Renal cortical epithelial cell (primary cell): ENCODE results near the gene KYNU. TPM values are rescaled to one million over a fixed set of nuclear protein-coding genes. Genes with fewer than 3 reads are reported as not detected.
A peak's percentile ranks its signal among the peaks of the same experiment; 100 is the strongest.
"Not testable (repeated sequence)": the region's sequence is repeated elsewhere in the genome, so short reads cannot be mapped to it uniquely, and the experiment has no call there.

ENCODE experiments used
- DNase-seq: peaks from one replicate; pipeline ENCODE4 v3.0.0-alpha.2; 2011; ENCODE audit warnings: low read depth
- total RNA-seq: library from RNA; depleted of rRNA; stranded (reverse); fragments of >200 nt; gene quantifications from 2 replicates; pipeline ENCODE4 v1.2.3, GENCODE V29; 2014

The KYNU gene
- 1.6 and 6.1 TPM in 2 replicates for total RNA-seq

DNA sequence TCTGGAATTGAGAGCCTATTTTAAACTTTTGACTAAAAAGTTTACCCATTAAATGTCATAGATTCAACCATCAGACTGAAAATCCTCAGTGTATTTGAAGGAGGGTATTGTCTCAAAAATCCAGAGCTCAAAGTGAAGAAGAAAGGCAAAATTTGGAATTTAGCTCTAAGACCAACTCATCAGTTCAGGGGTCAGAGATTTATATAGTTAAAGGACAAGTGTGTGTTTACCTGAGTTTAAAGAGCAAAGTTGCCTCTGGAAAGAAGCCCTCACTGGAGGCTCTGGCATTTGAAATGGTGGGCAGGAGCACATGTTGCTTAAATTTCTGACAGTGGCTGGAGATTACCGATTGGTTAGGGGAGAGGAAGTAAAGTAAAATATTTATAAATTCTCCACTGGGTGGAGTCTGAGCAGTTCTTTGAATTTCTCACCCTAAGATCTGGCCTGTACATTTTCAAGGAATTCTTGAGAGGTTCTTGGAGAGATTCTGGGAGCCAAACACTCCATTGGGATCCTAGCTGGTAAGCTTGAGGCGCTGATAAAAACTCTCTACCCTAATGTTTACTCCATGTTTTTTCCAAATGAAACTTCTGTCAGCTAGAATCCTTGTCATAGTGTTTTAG is at the start of gene KYNU:
KYNU (plus strand) TSS at position 449 of the 623 bp plus-strand sequence. CDS start 7,704 bp downstream, outside the sequence.
- DNase-seq: peak; percentile 65

DNA sequence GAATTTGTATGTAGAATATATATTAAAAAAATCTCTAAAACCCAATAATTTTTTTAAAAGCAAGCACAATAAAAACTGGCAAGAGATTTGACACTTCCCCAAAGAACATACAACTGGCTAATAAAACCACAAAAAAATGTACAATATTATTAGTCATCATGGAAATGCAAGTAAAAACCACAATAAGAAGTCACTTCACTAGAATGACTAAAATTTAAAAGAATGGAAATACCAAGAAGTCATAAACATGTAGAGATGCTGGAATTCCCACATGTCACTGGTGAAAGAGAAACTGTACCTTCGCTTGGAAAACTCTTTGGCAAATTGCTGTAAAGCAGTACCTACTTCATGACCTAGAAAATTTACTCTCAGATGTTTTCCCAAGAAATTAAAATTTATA is 43.4 kb upstream of the KYNU start:
- peak; percentile 25 for DNase-seq

DNA sequence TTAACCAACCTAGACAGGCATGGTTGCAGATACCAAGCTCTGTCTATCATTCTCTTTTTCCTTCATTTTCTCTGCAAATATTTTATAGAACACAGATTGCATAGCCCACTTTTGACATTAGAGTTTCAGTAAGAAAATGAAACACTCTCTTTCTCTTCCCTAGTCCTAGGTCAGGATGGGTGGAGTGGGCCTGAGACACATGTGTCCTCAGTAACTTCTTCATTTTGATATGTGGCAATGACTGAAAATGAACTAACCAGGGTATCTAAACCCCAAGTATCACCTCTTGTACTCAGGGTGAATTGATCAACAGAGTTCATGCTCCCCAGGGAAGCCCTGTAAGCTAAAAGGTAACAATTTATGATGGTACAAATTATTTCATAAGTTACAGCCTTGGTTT is 37.0 kb upstream of the KYNU start:
- DNase-seq: no peak

DNA sequence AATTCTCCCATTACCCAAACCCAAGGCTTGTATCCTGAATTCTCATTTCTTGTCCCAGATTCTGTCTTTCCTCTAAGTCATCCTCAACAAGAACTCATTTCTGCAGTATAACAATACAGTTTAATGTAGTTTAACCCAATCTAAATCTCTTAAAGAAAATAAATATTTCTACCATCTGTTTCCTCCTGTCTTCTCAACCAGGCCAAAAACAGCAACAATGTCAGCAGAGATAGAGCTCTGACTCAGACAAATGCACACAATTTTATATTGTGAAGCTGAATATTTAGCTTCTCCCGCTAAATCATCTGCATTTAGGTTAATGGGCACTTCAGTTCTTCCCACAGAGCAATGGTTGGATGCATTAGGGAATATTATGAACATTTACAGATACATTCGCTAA is 35.7 kb upstream of the KYNU start:
- no peak for DNase-seq

DNA sequence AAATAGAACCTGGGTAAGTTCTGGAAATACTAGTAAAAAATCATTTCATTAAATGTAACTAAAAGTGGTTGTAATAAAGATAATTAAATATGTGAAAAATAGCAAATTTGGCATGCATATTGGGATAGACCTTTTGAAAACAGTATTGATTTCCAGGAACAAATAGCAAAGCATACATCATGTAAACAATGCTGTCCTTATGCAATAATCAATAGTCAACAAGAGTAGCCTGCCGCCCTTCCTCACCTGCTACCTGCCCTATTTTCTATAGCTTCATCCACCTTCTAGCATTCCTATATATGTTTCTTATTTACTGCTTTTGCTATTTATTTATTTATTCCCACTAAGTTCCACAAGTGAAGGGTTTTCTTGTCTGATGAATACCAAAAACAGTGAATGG is 35.1 kb upstream of the KYNU start:
- DNase-seq: no peak

DNA sequence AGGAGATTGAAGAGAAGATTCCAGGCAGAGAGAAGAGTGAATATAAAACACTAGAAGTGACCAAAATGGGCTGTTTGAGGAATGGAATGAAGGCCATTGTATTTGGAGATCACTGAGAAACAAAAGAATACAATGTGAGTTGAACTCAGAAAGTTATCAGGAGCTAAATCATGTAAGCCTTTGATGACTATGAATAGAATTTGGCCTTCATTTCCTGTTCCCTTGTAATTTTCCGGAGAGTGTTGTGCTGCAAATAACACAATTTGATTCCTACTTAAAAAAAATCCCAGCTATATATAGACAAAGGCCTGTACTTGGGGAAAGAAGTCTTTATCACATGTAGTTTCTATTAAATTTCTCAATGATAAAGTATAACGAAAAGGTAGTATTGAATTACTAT is 33.7 kb upstream of the KYNU start:
- DNase-seq: no peak

DNA sequence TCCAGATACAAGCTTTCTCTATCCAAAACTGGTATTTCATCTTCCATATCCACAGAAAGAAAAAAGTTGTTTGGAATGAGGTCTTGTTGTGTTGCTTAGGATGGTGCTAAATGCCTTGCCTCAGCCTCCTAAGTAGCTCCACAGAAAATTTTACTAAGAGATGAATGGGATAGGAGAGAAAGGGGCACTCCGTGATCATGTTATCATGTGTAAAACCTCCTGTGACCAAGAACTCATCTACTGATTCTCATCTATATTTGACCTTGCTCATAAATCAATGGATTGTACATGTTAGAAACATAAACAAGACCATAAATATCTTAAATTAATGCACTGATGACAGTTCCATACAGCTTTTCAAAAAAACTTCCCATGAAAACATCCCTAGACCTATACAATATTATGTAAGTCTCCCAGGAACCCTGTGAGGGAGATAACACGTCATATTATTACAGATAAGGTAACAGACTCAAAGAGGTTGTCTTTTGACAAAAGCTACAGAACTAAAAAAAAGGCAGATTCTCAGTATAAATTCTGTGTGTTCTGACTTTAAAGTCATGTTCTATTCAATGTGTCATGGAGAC is 29.3 kb upstream of the KYNU start:
- no peak for DNase-seq

DNA sequence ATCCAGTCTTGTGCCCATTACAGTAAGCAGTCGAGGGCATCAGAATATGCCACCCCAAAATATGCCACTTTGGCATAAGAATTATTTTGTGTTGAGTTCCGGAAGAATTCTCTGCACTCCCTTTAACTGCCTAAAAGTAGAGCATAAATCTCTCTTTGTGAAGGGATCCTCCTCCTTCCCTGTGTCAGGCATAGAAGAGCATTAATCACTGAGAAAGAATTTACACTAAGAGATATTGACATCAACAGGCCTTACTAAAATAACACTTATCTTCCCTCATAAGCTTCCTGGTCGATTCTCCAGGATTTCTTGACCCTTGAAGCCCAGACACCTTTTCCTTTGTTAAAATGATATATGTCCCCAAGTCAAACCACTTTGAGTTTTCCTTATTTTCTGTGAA is 27.6 kb upstream of the KYNU start:
- DNase-seq: no peak

DNA sequence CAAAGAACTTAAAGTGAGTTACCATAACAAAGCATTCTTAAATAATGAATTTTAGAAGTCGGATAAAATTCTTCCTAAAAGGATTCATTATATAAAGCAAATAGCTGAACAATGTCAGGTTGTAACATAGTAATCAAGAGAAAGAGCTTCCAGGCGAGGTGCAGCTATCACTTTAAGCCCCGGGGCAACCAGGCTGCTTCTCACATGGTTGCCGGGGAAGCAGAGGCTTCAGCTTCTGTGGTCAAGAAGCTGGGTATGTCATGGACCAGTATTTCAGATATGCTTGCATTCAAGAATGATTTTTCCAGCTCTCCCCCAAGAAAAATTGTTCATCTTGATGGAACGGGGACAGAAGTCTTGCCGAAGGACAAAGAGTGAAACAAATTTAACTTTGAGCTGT is 23.6 kb upstream of the KYNU start:
- no peak for DNase-seq

DNA sequence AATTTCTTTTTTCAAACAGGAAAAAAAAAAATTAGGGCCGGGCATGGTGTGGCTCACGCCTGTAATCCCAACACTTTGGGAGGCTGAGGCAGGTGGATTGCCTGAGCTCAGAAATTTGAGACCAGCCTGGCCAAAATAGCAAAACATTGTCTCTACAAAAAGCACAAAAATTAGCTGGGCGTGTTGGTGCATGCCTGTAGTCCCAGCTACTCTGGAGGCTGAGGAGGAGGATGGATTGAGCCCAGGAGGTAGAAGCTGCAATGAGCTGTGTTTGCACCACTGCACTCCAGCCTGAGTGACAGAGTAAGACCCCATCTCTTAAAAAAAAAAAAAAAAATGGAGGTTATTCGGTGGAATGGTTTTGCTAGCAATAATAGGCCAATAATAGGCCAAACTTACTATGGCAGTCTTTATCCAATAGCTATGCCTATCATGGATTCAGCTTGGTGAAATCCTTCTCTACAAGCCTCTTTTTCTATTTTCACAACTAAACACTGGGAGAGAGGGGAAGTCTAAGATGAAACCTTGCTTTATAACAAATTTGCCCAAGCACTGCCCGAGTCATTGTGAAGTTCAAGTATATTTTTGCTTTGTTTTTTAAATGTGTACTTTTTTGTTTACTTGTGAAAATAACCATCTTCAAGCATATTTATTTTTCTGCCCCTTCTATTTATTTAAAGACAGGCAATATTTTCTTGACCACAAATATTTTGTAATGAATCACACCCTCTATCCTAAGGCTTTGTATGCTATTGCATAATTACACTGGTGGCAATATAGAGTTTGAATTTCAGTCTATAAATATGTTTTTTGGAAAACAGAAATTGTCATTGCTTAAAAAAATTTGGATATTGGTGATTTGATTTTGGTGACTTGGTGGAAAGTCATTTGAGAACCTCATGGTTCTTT is 20.0 kb upstream of the KYNU start:
- DNase-seq: no peak

DNA sequence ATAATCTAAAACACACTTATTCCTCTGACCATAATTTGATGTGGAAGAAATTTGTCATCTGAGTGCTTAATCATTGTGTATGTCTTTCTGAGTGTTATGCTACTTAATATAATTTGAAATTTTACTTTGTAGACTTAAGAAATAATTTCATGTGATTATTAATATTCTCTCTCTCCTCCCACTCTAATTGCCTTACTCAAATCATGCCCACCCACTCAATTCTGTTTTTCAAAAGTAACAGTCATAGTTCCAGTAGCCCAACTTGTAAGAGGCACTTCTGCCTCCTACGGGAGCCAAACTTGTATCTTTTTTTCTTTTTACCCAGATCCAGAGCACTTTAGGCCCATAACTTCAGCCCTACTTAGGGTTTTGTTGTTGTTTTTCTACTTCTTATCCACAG is 18.5 kb upstream of the KYNU start:
- DNase-seq: no peak

DNA sequence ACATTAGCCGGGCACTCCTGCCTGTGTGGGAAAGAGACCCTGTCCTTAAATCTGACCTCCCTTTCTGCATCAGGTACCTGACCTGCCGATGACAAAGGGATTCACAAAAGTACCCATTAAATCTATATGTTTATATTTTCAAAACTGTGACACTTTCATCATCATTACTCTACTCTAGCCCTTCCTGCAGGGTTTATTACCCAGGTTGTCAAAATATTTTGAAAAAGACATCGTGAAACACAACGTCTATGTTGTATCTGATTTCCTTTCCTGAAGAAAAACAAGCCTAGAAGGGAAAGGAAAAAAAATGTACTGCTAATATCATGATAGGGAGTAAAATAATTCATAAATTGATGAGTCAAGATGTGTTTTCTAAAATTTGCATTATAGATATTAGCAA is 15.2 kb upstream of the KYNU start:
- no peak for DNase-seq

DNA sequence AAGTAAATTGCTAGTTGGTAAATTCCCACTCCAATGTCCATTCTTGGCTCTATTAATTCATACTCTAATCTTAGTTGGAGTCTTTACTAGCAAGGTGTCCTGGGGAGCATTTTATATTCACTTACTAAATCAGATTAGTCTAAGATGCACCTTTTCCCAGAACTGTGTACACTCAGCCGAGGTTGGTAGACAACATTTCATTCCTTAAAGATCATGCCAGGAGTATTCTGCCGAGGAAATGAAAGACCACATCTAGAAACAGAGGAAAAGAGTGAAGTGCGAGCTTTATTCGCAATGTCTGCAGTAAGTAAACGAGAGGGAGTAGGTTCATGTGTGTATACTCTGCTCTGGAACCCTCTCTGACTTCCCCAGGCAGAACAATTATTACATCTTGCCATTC is 14.6 kb upstream of the KYNU start:
- DNase-seq: no peak

DNA sequence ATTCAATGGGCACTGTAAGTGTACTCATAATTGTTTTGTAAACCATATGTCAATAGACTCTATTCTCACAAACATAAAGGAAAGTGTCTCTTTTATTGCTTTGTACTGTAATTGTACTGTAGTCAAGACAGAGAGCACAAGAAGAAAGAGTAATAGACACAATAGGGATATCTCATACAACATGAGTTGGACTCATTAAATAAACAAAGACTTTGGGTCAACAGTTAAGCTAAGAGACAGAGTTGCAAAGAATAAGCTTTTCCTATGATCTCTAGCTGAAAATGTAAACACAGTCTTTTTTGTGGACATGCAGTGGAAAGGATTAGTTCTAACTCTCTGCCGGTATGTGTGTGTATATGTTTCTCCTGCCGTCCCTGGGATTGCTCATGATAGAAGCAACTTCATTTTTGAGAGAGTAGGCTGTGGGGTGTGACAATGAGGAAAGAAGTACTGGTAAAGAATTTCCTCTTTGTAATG is 13.9 kb upstream of the KYNU start:
- no peak for DNase-seq

DNA sequence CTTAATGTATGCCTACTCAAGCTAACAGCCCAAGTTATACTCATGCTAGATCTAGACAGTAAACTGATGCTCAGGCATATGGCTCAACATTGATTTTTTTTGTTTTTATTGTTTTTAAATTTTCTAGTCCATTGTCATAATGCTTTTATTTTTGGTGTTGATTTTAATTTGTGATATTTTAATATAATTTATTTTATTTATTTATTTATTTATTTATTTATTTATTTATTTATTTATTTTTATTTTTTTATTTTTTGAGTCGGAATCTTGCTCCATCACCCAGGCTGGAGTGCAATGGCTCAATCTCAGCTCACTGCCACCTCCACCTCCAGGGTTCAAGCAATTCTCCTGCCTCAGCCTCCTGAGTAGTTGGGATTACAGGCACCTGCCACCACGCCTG is 12.9 kb upstream of the KYNU start:
- not testable (repeated sequence) for DNase-seq

DNA sequence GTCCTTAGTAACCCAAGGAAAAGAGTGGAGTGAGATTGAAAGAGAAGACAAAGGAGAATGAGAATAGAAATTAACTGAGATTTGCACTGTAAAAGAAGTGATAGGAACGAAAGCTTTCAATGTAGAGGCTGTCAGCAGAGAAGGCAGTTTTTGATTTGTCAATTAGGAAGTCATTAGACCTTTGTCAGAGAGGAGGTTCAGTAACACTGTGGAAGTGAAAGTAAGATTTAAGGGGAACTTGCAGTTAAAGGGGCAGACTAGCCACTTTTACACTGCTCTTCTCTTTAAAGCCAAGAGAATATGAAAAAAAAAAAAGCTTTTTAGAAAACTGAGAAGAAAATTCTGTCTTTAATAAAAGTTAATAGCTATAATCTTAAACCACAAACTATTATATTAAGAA is 11.5 kb upstream of the KYNU start:
- DNase-seq: peak; percentile 63

DNA sequence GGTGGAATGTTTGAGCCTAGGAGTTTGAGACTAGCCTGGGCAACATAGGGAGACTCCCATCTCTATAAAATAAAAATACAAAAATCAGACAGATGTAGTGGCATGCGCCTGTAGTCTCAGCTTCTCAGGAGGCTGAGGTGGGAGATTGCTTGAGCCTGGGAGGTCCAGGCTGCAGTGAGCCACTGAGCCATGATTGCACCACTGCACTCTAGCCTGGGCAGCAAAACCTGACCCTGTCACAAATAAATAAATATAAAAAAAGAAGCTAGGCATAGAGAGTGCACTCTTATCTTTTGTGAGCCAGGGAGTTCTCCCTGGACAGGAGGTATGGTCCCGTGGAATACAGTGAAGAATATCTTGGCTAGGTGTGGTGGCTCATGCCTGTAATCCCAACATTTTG is 11.0 kb upstream of the KYNU start:
- DNase-seq: no peak

DNA sequence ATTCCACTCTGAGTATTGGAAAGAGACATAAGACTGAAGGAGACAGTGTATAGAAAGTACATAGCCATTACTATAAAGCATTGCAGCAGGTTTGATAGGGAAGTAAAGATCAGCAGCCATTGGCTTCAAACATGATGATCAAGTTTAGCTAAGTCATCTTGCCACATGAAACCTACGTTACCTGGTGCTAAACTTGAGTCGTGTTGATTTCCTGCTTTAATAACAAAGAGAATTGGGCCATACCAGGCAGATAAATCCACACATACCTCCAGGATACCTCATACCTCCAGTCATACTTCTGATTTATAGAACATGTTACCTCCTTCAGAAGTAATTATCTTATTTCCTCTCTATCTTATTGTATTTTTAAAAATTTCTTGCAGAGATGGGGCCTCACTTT is 10.3 kb upstream of the KYNU start:
- no peak for DNase-seq

DNA sequence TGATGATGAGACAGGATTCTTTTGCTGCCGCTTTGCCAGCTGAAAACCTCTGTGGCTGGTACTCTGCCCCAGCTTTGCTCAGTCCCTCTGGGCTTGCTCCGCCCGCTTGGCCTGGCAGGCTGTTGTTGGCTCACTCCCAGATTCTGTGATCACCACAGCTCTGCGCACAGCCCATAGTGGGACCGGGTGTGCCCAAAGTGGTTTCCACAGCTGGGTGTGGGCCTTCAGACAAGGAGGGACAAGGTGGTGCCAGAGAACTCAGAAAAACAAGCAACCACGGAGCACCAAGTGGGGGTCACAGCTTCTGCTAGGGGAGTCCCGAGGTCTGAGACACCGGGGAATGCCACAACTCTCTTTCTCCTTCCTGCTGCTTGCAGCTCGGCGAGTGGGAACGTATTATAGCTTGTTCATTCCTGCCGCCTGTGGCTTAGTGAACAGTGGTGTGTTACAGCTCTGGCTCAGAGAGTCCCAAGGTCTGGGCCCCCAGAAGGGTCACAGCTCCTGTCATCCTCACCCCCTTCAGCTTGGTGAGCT is 9.2 kb upstream of the KYNU start:
- DNase-seq: peak; percentile 53

DNA sequence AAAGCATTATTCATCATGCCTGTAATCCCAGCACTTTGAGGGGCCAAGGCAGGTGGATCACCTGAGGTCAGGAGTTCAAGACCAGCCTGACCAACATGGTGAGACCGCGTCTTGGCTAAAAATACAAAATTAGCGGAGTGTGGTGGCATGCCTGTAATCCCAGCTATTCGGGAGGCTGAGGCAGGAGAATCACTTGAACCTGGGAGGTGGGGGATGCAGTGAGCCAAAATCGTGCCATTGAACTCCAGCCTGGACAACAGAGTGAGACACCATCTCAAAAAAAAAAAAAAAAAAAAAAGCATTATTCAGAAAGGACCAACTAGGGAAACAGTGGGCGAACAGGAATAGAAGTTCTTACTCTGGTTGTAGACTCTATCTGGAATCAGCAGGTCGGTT is 8.4 kb upstream of the KYNU start:
- not testable (repeated sequence) for DNase-seq

DNA sequence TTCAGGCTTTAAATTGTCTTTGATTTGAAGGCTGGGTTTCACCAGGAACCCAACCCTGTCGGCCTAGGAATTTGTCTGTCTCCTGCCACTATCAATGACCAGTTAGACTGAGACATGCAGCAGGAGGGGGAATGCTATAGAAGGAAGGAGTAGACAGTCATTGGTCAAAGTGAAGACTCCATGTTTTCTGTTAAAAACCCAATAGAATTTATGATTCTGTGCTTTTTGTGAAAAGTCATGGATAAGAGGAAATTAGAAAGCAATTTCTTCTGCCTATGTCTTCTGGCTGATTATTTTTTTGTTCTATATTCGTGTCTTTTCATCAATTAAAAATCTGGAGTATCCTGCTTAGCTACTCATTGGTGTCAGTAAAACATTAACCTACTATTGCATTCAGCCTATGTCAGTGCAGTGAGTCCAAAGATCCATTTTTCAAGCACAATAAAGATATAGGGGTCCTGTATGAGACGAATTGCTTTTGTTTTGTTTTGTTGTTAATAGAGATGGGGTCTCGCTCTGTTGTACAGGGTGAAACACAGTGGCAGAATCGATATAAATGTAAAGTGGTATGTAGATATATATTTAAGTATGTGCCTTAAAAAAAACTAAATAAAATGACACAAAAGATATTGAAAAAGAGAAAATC is 7.9 kb upstream of the KYNU start:
- DNase-seq: no peak

DNA sequence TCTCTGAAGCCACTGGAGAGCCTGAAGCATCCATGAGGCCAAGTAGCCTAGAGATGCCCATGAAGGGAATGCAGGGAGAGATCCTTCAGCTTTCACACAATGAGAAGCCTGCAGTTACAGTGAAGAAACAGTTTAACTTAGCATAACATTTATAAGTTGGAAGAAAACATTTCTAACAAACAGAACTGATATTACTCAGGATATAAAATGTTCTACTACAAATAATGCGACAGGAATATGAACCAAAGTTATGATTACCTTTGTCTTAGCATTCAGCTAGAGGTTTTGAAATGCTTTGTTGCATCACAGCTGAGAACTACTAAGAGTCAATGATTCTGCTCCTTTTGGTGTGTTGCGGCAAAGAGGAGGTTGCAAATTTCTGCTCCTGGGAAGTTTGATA is 6.9 kb upstream of the KYNU start:
- no peak for DNase-seq
